Stimulated activated CD4-positive, alpha-beta T cell treated with anti-CD3 and anti-CD28 coated beads, Interleukin-1b, Interleukin-23, amount 100 ng/mL, for 1 hour (primary cell): ENCODE results near the gene UCK1.
"Not testable (repeated sequence)": the region's sequence is repeated elsewhere in the genome, so short reads cannot be mapped to it uniquely, and the experiment has no call there.

Source experiments
- DNase-seq, 2 donors: peaks; one replicate each; pipeline ENCODE4 v3.0.0-alpha.2; 2020; ENCODE audit warnings: low read depth in 2 of 2

Gene UCK1

DNA sequence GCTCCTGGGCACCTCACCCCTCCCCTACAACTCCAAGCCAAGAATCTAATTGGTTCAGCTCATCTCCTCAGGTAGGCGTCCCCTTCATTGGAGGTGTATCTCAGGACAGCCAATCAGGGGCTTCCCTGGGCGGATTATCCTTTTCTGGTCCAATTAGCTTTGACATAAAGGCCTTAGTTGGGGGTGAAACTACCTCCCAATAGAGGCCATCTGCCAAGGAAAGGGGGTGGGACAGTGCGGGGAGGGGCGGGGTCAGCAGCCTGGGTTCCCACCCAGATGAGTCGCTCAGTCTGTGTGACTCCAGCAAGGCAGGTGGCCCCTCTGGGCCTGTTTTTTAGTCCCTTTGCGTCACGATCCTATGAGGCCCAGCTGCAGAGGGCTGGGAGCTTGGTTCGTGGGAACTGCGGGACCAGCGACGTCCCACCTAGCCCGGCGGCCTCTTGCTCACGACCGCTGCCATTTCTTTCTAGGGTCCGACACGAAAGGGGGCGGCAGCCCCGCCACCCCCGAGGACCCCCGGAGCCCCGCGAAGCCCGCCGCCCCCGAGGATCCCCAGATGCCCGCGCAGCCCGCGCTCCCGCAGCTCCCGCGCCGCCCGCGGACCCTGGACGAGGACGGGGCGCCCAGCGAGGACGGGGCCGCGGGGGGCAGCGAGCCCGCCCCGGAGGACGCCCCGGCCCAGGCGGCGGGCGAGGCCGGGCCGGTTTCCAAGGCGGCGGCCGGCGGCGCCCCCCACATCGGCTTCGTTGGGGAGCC lies 23.2 kb upstream of the UCK1 start:
- no peak for DNase-seq

DNA sequence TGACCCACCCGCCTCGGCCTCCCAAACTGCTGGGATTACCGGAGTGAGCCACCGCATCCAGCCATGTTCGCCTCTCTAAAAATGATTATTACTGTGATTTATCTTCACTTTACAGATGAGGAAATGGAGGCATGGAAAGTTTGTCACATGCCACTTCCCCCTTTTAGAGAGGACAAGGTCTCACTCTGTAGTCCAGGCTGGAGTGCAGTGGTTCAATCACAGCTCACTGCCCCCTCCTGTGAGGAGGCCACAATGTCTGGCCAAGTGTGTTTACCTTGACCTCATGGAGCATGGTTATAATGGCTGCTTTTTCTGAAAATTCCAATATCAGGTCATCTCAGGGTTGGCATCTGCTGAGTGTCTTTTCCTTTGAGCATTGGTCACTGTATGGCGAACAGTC lies 21.0 kb upstream of the UCK1 start:
- DNase-seq = no peak

DNA sequence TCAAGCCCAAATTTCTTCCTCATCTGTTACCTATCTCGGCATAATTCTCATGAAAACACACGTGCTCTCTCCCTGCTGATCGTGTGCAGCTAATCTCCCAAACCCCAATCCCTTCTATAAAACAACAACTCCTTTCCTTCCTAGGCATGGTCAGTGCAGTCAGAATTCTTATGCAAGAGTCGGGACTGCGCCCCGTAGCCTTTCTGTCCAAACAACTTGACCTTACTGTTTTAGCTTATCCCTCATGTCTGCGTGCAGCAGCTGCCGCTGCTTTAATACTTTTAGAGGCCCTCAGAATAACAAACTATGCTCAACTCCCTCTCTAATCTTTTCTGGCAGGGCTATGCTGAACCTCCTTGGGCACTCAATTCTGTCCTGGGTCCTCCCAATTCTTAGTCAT lies 19.4 kb upstream of the UCK1 start:
- not testable (repeated sequence) for DNase-seq

DNA sequence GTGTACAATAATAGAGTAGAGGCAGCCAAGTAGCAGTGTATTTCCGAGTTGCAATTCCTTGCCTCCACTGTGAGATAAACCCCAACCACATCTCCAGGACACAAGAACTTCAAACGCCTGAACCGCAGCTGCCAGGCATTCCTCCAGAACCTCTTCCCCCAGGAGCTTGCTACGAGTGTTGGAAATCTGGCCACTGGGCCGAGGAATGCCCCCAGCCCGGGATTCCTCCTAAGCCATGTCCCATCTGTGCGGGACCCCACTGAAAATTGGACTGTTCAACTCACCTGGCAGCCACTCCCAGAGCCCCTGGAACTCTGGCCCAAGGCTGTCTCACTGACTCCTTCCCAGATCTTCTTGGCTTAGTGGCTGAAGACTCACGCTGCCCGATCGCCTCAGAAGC lies 18.1 kb upstream of the UCK1 start:
- not testable (repeated sequence) for DNase-seq

DNA sequence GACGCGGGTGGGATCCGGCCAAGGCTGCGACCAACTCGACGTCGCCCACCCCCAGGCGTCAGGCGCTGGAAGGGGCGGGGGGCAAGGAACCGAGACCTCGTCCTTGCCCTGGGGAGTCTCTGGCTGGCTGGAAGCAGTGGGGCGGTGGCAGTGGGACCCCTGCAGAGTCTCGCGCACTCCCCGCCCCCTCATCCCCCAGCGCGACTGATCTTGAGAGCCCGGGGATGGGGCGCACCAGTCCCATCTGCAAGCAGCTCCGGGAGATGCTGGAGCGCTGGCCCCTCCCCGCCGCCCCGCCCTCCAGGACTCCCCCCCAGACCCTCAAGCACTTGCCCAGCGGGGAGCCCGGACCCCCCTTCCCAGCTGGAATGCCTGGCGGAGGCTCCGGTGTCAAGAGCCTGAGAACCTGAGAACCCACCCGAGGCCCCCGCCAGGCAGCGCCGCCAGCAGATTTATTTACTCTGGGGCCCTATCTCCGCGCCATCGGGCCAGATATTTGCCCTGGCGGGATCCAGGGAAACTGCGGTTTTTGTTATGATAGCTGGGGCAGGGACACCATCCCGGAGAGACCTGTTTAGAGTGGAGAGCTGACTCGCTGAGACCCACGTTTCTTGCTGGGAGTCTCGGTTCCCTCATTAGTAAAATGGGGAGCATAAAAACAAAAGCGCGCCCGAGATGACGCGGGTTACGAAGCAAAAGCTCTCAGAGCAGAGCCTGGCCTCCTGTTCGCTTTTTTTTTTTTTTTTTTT lies 15.4 kb upstream of the UCK1 start:
- DNase-seq = no peak

DNA sequence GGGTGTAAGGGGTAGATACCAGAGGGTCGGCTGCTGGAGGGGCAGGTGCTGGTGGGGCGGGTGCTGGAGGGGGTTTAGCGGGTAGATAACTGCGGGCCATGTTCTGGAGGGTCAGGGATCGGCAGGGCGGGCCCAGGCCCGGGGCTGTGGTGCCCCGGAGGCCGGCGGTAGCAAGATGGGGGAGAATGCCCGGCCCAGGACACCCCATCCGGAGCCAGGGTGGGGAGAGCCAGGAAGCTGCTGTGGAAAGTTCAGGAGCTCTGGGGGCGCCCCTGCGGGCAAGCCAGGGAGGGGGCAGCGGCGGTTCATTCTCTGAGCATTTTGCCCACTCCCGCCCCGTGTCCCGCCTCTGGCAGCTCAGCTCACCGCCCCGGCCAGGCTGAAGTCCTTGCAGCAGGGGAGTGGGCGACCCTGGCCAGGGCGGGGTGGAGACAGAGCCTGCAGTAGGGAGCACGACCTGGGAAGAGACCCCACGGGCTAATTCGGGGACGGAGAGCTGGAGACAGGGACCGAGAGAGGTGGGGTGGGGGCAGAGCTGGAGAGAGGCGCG lies 14.8 kb upstream of the UCK1 start:
- DNase-seq = no peak

DNA sequence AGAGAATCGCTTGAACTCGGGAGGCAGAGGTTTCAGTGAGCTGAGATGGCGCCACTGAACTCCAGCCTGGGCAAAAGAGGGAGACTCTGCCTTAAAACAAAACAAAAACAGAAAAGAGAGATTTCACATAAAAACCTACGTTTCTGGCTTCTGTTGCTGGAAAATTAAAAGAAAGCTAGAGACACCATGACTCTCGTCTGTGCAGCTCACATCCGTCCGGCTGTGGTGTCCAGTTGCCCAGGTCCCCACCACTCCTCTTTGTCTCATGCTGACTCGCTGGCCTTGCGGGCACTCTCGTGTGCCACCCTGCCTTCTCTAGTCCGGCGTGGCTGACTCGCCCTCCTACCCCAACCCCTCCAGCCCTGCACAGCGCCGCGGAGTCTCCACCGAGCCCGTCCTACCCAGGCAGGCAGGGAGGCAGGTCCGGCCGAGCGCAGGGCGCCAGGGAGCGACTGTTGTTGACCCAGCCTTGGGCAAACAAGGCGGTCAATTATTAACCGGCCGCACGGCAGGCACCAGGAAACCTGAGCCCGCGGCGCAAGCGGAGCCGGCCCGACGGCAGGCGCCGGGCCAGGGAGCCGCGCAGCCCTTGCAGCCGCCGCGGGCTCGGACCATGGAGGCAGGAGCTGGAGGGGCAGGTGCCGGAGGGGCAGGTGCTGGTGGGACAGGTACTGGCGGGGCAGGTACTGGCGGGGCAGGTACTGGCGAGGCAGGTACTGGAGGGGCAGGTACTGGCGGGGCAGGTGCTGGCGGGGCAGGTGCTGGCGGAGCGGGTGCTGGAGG lies 14.1 kb upstream of the UCK1 start, which contains the start of gene PRRT1B:
Gene PRRT1B, plus strand, starts transcription at position 521 of the 783 bp plus-strand sequence. Its CDS starts 93 bp downstream, at position 614.
- DNase-seq = no peak

DNA sequence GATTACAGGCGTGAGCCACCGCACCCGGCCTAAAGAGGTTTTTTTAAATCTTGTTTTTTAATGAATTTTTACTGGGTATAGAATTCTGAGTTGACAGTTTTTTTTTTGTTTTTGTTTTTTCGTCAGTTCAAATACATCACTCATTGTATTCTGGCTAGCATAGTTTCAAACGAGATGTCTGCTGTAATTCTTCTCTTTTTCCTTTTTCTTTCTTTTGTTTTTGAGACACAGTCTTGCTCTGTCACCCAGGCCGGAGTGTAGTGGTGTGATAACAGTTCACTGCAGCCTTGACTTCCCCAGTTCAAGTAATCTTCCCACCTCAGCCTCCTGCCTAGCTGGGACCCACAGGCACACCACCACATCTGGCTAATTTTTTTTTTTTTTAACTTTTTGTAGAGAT lies 12.1 kb upstream of the UCK1 start:
- no peak for DNase-seq

DNA sequence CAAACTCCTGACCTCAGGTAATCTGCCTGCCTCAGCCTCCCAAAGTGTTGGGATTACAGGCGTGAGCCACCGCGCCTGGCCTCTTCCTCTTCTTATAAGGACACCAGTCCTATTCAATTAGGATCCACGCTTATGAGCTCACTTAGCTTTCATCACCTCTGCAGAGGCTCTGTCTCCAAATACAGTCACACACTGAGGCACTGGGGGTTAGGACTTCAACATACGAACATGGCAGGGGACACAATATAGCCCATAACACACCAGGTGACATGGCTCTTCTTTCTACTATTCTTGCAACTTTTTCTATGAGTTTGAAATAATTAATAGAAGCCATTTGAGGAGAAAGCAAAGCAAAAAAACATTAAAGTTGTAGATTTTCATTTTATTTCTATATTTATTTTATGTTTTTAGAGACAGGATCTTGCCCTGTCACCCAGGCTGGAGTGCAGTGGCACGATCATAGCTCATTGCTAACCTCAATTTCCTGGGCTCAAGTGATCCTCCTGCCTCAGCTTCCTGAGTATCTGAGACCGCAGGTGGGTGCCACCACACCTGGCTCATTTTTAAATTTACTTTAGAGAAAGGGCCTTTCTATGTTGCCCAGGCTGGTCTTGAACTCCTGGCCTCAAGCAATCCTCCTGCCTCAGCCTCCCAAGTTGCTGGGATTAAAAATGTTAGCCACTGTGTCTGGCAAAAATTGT lies 8.3 kb upstream of the UCK1 start:
- no peak for DNase-seq

DNA sequence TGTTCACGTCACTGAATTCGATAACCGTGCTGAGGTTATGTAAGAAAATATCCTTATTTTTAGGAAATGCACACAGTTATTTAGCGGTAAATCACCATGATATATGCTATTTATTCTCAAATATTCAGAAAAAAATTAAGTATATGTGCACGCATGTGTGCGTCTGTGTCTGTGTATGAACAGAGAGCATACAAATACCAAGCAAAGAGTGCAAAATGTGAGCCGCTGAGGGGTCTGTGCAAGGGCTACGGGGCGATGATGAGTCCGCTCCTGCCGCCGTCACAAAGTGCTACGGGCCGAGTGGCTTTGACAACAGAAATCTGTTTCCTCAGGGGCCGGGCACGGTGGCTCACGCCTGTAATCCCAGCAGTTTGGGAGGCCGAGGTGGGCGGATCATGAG lies 6.9 kb upstream of the UCK1 start:
- no peak for DNase-seq

DNA sequence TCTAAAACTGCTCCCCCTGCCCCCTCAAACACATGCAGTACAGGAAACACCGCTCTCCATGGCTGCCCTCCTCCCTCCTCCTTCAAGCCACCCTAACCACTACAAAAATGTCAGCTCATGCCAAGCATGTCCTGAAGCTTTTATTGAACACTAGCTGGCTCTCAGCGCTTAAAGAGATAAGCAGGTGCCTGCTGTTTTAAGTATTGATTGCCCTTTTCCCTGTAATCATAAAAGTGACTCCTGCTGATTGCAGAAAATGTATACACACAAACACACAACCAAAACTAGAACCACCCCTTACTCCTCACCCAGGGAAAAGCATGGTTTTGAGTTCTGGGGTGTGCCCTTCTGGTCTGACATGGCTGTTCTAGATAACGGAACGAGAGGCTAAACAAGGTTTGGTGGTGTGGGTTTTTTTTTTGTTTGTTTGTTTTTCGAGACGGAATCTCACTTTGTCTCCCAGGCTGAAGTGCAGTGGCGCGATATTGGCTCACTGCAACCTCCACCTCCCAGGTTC lies 3.7 kb upstream of the UCK1 start:
- DNase-seq = no peak

DNA sequence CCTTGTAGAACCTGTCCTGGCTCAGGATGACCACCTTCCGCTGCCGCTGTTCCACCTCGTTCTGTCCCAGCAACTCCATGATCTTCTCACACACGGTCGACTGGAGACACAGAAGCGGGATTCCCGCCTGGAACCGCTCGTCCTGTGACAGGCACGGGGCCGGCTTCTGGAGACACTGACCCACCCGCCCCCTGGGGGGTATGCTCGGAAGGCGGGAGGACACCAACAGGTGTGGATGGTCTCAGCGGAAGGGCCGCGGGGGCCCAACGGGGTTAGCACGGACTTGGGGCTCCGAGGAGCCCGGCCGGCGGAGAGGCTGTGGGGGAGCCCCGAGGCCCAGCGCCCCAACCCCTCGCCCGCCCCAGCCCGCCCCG lies 530 bp downstream of the UCK1 start:
- DNase-seq = no peak

DNA sequence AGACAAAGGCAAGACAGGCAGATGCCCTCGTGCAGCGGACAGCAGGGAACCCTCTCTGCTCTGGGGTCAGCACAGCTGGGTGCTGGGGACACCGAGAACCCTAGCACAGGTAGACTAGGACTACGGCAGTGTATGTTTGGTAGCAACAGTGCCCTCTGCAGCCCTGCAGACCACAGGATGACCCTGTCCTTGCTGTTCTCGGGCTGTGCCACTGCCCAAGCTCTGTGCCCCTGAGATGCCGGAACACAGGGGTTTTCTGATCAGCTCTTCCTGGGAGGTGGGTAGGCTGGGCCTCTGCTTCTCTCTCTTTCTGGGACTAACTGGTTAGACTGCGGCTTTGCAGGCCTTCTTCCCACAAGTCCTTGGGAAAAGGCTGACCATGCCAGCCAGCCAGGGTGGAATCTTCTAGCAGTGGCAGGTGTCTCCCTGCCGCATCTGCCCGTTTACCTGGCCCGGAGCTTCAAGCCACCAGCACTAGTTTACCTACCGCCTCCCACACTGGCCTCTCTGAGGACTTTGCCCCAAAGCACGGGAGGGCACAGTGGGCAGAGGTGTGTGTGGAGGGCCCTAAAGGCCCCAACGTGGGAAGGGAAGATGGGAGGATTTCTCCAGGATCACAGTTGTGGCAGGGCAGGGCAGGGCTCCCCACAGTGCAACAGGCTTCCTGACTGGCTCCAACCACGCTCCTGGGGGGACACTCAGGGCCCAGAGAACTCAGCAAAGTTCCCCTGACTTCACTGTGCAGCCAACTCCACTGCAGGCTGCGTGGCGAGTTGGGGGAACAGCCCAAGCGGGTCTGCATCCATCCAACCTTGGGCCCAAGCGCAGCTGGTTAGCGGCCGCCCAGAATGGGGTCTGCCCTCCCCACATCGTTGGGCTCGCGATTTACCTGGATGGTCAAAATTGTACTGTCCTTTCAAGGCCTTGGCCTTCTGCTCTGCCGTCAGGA lies 1.2 kb downstream of the UCK1 start:
- no peak for DNase-seq

DNA sequence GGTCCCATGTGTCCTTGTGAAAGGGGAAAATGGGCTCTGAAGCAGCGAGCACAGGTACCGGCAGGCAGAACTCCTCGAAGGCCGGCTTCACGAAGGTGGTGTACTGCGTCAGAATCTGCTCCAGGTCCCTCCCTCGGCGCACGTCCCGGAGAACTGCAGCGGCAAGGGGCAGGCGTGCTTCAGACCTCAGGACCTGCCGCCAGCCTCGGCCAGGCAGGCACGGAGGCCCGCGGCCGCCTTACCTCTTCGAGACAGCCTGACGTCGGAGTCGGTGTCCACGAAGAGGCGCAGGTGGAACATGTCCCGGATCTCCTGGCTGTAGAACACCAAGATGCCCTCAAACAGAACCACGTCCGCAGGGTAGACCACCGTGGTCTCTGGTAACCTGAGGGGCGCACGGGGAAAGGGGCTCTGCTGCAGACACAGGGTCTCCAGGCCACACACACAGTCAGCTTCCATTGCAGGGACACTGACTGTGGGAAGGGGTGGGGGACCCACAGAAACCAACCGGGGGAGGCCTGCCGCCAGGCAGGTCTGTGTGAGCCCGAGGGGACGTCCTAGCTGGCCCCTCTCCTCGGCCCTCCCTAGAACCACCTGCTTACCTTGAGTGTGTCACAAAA lies 2.1 kb downstream of the UCK1 start:
- no peak for DNase-seq

DNA sequence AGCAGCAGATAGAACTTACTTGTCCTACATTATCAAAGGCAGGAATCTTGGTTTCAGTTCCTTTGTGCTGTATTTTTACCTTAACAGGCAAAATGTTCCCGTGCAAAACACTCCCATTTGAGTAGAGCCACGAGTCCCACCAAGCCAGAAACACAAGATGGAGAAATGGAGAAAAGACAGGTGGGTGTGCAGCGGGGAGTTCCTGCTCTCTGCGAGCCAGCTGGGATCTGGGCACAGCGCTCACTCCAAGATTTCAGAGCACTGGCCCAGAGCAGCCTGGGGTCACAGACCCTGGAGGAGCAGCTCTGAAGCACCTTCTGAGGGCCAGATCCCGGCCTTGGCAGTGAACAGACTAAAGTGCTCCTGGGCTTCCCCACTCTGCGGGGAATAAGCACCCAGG lies 2.9 kb downstream of the UCK1 start:
- DNase-seq = no peak

DNA sequence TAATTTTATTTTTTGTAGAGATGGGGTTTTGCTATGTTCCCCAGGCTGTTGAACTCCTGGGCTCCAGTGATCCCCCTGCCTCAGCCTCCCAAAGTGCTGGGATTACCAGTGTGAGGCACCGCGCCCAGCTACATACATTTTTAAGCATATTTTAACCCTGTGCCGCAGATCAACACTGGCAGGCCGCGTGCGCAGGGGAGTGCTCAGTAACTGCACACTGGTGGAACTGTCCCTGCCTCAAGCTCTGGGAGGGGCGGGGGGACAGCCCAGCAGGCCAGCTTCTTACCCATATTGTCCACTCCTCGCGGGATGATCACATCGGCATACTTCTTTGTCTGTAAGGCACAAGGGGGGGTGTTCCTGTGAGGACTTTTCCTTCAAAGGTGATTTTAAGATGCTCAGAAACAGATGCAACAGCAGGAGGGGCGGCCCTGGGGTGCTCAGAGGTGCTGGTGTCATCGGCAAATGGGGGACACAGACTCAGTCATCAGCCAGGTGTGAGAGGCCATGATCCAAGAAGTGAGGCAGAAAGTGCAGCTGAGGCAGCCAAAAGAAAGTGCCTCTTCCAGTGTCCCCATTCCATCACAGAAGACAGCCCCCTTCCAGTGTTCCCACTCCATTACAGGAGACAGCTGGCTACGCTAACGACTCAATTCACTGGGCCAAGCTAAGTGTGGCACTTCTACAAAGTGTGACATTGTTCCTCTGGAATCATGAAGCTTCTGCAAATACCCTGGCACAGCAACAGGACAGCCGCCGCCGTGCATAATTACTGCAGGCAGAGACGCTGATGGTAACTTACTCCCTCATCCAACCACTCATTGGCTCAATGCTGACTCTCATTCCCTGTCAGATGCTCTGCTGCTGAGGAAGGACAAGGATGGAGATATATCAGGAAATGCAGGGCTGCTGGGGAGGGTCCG lies 5.2 kb downstream of the UCK1 start:
- DNase-seq = no peak

DNA sequence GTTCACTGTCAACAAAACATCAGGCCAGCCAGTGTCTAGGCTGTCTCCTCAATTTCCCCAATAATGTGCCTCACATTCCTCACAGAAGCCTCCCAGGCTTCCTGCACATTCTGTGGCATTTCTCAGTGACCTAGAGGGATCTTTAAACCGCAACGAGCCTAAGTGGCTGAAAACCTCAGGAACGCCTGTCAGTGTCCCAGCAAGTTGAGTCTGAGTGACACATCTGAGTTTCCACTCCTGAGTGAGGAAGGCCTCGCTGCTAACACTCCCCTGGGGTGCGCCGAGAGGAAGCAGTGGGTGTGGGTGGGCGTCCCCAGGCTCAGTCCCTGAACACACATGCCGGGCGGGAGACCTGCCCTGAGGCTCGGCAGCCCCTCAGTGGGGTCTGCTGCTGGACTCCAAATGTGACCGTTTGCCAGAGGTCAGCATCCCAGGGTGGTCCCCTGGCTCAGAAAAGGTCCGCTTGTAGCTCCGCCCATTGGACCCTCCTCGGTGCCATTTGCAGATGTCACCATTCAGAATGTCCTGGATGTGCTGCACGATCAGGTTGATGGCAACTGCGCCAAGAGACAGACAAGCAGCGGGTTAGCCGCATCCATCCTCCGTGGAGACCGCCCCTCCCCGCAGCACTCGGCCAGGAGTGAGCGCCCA lies 6.3 kb downstream of the UCK1 start:
- no peak for DNase-seq
